Measurements from ENCODE around the gene CDC26.

CDC26 gene

GRCh38 chr9:113290052-113290607, 14.8 kb upstream of the CDC26 start:
- Histone ChIP-seq H3K27me3 (replicated peaks; ENCODE audit: control insufficient read depth, insufficient read depth, low read length) (no peaks in the 10 kb centered on the region), H3K4me3 (replicated peaks; ENCODE audit: low read depth, low read length) (no peak overlapping the region), H3K36me3 (ENCODE audit: control insufficient read depth, insufficient read depth, low read length) (peaks cover 23% of the 10 kb centered on the region)
- no peak for DNase-seq (ENCODE audit: extremely low read depth, insufficient read length)
- TF ChIP-seq CTCF (IDR thresholded peaks at IDR 0.05; ENCODE audit: insufficient read depth, low read length, poor library complexity, severe bottlenecking) = no peak

GRCh38 chr9:113289091-113289490, 13.7 kb upstream of the CDC26 start:
- DNase-seq (ENCODE audit: extremely low read depth, insufficient read length) = no peak
- Histone ChIP-seq H3K27me3 (replicated peaks; ENCODE audit: control insufficient read depth, insufficient read depth, low read length) (no peaks in the 10 kb centered on the region), H3K4me3 (replicated peaks; ENCODE audit: low read depth, low read length) (no peak overlapping the region), H3K36me3 (ENCODE audit: control insufficient read depth, insufficient read depth, low read length) (peaks cover 28% of the 10 kb centered on the region)
- no peak for TF ChIP-seq CTCF (IDR thresholded peaks at IDR 0.05; ENCODE audit: insufficient read depth, low read length, poor library complexity, severe bottlenecking)

GRCh38 chr9:113281356-113281755, 6.0 kb upstream of the CDC26 start:
- Histone ChIP-seq H3K27me3 (replicated peaks; ENCODE audit: control insufficient read depth, insufficient read depth, low read length) (no peaks in the 10 kb centered on the region), H3K4me3 (replicated peaks; ENCODE audit: low read depth, low read length) (no peak overlapping the region), H3K36me3 (ENCODE audit: control insufficient read depth, insufficient read depth, low read length) (peaks cover 21% of the 10 kb centered on the region)
- DNase-seq (ENCODE audit: extremely low read depth, insufficient read length) = no peak
- no peak for TF ChIP-seq CTCF (IDR thresholded peaks at IDR 0.05; ENCODE audit: insufficient read depth, low read length, poor library complexity, severe bottlenecking)

- no peak overlapping the region for H3K4me3 ChIP-seq (replicated peaks; ENCODE audit: low read depth, low read length)
- H3K36me3 ChIP-seq (ENCODE audit: control insufficient read depth, insufficient read depth, low read length) = peaks cover 13% of the 10 kb centered on the region
- no peak for TF ChIP-seq CTCF (IDR thresholded peaks at IDR 0.05; ENCODE audit: insufficient read depth, low read length, poor library complexity, severe bottlenecking)
- no peak for DNase-seq (ENCODE audit: extremely low read depth, insufficient read length)
- no peaks in the 10 kb centered on the region for H3K27me3 ChIP-seq (replicated peaks; ENCODE audit: control insufficient read depth, insufficient read depth, low read length)
Measured at GRCh38 chr9:113278840-113279239, 3.5 kb upstream of the CDC26 start.

- H3K27me3 ChIP-seq (replicated peaks; ENCODE audit: control insufficient read depth, insufficient read depth, low read length) = no peaks in the 10 kb centered on the region
- DNase-seq (ENCODE audit: extremely low read depth, insufficient read length) = peak; percentile 30
- peak overlapping the region; percentile 76 for H3K4me3 ChIP-seq (replicated peaks; ENCODE audit: low read depth, low read length)
- peak; percentile 60 for TF ChIP-seq CTCF (IDR thresholded peaks at IDR 0.05; ENCODE audit: insufficient read depth, low read length, poor library complexity, severe bottlenecking)
- H3K36me3 ChIP-seq (ENCODE audit: control insufficient read depth, insufficient read depth, low read length) = peaks cover 15% of the 10 kb centered on the region
Measured at GRCh38 chr9:113274474-113275156, 757 bp downstream of the CDC26 start.

All from GM06990 (cell line).